A172 (cell line): ENCODE results near the gene DUSP22. TPM values are rescaled to one million over a fixed set of nuclear protein-coding genes. Genes with fewer than 3 reads are reported as not detected.
A peak's percentile ranks its signal among the peaks of the same experiment; 100 is the strongest.

Experiments
- DNase-seq: peaks from one replicate; pipeline ENCODE4 v3.0.0-alpha.2; 2015; ENCODE audit warnings: low spot score
- total RNA-seq: library from RNA; depleted of rRNA; stranded (reverse); fragments of >200 nt; shearing (Covaris generic); gene quantifications from 2 replicates; pipeline ENCODE4 v1.2.3, GENCODE V29; 2014

The DUSP22 gene
- total RNA-seq, 1 experiment from 2014 or later, result 19.5 TPM

DNA sequence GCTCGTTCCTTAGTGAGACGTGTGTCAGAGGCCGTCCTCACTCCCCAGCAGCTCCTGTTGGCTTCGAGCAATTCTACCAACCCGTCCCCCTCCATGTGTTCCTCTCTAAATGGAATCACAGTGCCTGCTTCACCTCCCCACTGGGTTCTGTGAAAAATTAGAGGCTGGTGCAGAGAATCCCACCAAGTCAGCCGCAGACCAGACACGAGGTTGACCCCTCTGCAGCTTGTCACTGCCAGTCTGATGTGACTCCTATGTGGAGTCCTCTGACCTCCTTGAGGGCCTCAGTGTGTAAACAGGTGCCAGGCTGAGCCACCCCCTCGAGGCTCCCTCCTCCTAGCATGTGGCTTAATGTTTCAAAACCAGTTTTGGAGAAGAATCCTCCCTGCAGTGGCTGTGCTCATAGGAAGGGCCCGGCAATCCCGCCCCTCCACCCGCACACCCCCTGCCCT lies 86.7 kb downstream of the DUSP22 start:
- DNase-seq, result no peak

DNA sequence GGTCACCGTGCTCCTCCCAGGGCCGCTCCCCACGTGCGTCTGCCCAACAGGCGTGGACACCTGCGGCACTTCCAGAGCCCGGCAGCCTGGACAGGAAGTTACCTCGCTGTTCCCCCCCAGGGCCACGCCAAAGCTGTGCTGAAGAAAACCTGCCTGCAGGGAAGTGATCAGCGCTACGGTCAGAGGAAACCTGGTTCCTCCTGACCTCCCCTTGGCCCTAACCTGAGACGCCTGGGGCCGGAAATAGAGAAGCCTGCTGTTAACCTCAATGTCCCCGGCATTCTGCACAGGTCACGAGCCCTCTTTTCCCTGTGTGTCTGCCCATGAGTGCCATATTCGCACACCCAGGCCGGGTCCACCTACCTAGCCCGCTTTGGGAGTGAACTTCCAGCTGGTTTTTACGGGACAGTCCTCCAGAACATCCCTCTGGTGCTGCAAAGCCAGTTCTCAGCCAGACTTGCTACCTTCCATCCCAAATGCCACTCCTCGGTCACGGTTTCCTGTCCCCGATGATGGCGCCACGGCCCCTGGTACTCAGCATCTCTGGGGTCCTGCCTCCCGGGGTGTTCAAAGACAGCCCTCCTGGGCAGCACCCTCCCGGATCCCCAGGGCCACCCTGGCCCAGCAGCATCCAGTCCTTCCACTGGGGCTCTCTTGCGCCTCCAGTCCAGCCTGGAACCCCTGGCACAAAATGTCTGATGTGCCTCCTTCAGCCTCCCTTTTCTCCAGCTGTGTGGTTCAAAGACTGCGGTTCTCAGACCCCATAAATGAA lies 87.3 kb downstream of the DUSP22 start:
- DNase-seq, result no peak

DNA sequence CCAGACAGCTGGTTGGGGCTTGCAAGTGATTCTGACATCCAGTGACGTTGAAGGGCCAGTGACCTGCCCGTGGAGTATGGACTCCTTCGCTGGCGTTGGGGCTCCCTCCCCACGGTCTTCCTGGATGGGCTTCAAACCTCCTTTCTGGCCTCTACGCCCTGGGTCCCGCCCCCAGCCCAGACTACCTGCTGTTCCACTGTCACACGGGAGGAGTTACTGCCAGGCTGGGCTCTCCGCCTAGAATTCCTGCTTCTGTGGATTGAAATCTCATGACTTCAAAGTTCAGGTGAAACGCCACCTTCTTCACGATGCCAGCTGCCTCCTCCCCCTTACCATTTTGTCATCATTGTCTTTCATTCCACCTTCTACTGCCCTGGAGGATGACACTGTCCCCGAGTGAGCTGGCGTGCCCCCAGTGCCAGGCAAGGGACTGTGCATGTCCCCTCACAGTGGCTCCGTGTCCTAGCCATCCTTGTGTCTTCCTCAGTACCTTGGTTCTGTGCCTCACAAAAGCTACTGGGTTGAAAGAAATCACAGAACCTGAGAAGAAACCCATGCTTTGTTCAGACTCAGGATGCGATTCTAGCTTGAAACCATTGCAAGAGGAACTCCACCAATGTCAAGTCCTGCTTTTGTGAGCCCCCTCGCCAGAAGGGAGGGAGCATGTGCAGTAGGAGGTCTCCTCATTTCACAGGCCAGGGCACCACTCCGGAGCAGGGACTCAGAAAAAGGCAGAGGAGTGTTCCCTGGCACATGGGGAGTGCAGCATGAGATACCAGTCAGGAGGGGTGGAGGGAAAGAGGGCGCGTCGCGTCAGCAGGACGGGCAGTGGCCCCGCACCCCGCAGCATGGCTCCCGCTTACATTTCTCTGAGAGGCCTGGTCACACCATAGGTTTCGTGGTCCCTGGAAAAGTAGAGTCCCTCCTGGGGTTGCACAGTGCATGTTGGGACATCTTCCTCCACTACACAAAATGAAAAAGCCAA lies 88.2 kb downstream of the DUSP22 start:
- DNase-seq, result no peak

DNA sequence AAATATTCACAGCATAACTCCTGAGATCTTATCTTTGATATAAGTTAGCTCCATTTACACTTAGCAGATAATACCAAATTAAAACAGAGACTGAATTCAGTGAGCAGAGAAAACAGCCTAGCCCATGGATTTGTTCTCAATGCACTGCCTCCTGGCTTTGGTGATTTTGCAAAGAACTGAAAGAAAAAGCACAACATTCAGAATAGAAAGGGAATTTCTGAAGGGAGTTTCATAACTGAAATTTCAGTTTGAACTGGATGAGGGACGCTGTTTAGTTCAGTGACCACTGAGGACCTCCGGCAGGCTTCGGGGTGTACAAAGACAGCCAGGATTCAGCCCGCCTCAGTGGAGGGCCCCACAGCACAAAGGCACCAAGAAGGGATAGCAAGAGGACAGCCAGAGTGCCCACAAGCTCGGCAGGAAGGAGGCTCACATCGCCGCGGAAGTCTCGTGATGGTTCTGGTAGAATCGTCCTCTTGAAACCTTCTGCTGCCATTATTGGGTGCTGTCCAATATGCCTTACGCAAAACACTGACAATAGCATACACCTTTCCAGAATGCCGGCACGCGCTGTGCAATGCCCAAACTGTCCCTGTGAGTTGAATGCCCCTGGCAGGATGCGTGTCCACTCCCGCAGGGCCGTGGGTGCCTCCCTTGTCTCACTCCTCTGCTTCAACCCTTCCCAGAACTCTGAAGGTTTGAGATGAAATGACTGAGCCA lies 89.6 kb downstream of the DUSP22 start:
- no peak for DNase-seq

DNA sequence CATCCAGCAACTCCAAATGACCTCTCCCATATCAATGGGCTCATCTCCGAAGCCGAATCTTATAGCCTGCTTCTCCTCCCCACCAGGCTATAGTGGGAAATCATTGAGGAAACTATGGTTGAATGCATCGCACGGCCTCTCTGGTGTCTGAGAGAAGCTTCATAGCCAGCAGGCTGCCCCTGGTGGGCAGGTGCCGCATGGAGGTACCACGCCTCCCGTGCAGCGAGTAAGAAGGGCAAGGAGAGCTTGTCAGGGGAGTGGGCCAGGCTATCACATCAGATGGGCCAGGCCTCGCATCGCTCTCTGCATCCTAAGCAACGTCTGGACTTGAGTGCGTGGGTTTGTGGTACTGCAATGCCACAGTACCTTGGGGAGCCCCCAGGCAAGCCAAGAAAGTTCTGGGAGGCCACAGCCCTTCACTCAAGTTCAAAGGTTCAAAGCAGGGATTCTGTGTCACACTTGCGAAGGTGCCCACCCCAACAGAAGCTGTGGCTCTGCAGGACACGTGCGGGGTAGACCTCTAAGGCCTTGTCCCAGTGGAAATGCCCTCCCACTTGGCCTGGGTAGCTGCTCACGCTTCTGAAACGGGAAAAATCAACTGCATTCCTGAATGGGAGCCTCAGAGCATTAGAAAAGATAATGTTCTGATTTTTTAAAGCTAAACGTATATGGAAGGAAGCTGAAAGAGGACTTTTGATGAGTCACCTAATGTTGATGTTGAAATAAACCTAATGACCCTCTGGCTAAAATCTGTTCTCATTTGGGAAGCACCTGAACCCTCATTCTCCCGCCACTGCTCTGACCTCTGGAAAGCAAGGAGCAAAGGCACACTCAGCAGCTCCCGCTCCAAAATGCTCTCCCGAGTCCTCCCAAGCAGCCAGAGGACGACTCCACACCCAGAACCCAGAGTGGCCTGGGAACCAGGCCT lies 90.9 kb downstream of the DUSP22 start:
- DNase-seq, result no peak

DNA sequence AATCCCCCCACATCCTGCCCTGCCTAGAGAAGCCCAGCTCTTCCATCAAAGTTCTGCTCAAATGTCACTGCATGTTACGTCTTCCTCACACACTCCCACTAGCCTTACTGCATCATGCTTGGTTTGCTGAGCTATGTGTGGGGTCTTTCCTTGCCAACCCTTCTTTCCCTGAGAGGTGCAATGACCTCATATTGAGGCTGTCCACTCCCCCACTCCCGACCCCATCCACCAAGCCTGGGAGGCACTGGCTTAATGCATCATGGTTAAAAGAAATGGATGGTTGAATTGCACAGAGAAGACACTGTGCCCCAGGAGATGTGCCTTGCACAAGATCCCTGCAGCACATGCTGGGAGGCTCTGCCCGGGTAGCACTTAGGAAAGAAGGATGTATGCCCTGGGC lies 91.6 kb downstream of the DUSP22 start:
- DNase-seq, result no peak

DNA sequence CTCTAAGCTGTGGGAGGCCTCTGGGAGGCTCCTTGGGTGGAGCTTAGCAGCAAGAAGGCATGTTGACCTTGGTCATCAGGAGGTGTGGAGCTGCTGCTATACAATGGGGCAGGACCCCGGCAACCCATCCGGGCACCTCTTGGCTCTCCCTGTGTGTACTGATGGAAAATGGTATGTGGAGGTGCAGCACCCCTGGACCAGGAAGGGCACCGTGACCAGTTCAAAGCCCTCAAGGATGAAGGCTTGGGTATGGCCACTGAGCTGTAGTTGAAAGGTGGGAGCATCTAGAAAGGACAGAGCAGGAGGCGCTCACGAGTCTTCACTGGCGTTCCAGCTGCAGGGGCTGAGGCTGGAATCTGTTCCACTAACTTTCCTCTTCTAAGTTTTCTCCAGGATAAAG lies 92.6 kb downstream of the DUSP22 start:
- DNase-seq, result no peak

DNA sequence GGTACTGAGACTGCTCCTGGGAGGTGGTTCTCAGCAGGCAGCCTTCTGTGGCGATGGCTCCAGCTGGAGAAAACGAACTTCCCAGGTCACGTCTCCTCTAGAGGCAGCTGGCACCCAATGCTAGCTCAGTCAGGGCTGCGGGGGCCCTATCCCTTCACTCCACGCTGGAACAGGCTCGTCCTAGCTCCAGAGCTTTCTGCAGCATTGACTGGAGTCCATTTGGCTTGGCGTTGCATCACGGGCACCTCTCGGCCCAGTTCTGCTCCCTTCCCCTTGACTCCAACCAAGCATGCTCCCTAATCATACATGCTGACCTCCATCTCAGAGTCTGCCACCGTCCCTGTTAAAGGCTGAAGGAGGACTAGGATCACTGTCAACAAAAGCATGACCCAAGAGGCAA lies 93.3 kb downstream of the DUSP22 start:
- no peak for DNase-seq

DNA sequence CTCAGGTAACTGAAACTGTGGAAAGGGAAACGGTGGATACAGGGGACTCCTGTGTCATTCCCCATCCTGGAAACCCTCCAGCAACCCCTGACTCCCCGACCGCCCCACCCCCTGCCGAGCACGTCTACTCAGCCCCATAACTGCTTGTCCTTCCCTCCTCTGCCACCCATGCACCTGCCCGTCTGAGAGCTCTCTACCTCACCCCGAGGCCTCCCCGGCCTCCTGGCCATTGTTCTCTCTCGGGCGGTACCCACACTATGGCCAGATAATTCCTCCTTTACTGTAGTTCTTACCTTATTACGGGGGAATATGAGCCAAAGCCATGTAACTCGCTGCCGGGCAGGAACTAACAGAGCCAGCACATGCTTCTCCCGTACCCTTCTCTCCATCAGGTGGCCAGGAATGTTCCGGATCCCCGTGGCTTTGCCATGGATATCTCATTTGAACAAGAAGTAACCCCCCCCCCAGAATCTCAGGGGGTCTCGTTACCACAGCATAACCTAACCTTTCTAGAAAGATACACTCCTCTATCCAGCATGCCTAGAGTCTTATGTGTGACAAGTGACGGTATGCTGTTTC lies 94.5 kb downstream of the DUSP22 start:
- no peak for DNase-seq

DNA sequence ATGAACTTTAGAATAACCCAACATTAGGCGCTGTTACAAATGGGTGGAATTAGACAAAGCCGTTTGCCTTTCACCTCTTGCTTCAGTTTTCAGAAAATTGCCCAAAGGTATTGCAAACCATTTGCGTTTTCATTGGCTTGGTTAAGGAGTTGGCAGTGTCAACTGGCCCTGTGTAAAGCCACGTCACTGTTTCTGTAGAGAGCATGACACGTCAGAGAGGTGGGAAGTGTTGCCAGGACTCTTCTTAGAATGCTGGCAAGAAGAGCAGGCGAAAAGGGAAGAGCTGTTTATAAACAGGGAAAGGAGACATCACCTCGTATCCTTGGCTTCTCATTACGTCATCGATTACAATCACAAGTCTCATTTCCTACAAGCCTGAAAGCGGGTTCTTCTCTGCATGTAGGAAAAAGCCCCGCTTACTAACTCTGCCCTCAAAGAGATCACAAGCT lies 95.0 kb downstream of the DUSP22 start:
- no peak for DNase-seq

DNA sequence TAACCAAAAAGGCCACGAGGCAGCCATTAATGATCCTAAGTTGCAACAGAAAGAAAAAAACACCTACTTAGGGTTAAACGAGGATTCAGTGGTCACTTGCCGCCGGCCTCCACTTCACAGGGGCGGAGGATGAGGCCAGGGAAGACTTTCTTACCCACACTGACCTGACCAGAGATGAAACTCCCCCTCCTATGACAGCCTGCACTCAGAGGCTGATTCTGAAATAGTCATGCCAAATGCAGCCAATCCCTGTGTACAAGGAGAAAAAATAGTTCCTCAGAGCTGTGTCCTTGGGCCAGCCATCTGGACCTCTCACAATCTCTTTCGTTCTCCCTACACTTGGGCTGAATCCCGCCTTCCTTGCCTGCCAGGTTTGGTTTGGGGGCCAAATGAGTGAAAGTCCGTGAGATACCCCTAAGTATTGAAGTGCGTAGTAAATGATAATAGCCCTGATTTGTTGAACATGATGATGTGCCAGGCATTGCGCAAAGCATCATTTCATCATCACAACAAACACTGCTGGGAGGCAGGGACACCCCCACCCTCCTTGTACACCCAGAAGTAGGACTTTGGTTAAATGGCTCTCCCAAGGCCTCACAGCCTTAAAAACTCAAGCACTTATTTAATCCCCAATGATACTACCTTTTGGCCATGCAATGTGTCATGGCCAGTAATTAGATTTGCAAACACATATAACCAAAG lies 96.1 kb downstream of the DUSP22 start:
- no peak for DNase-seq

DNA sequence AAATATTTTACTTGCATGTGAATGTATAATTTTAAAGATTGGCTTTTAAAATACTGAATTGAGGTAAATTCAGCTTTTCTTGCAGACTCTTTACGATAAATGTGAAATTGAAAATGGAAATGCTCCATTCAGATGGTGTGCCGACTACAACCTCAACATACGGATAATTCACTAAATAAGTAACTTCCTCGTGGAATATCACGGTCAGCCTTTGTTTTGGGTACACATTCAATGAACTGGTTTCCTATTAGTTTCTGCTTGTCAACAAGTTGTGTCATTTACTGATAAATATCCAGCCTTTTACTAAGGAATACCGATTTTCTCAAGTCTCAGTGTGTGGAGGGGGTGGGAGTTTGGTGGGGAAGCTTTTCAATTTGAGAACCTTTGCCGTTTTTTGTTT lies 96.9 kb downstream of the DUSP22 start:
- no peak for DNase-seq

DNA sequence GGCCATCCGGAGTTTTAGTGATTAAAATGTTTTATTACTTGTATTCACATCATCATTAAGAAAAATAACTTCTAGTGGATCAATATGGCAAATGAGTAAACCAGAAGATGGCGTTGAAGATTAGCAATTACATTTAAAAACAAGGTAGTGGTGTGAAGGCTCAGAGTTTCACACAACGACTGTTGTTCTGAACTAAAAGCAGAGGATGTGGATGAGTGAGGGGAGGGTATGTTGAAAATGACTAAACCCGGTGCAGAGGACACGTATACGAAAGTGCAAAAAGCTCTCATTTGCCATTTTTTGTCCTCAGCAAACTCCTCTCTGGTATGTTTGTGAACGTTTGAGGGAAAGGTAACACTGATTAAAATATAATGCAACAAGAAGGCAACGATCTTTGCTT lies 97.3 kb downstream of the DUSP22 start:
- DNase-seq, result no peak

DNA sequence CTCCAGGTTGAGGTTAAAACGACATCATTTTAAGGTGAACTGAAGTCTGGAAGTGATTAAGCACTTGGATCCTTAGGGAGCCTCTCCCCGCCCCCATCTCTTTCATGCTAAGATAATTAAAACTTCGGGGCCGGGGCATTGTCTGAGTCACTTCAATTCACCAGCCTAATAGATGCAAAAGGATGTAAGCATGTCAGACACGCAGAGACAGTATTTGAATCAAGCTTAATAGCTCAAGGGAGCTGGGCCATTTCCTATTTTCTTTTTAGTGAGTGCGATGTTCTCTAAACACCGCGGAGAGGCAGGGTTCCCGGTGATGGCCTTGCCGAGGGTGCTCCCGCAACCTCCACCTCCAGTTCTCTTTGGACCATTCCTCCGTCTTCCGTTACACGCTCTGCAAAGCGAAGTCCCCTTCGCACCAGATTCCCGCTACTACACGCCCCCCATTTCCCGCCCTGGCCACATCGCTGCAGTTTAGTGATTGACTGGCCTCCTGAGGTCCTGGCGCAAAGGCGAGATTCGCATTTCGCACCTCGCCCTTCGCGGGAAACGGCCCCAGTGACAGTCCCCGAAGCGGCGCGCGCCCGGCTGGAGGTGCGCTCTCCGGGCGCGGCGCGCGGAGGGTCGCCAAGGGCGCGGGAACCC lies 98.7 kb downstream of the DUSP22 start:
- peak; percentile 49 for DNase-seq

DNA sequence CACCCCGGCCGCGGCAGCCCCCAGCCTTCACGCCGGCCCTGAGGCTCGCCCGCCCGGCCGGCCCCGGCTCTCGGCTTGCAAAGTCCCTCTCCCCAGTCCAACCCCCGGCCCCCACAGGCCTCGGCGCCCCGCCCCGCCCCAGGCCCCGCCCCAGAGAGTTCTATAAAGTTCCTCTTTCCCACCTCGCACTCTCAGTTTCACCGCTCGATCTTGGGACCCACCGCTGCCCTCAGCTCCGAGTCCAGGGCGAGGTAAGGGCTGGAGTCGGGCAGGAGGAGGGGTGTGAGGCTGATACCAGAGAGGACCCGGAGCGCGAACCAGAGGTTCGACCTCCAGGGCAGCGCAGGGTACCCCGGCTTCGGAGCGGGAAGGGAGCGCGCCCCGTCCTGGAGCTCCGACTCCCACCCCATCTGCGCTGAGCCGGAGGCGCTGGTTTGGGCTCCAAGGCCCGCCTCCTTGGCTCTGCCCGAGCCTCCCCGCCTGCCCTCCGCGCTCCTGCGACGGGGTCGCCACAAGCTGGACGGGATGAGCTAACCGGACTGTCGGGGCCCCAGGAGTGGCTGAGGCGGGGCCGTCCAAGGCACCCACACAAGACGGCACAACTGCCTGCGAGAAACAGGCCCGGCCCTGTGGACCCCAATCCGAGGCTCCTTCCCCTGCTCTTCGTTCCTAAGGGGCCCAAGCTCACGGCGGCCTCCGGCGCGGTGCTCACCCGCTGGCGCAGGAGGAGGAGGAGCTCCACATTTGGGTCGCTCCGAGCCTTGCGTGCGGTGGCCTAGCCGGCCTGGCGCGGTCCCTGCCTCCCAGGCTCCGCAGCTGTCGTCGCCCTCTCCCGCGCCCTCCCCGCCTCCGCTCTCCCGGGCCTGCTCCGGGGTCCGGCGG lies 99.5 kb downstream of the DUSP22 start, which contains the start of gene IRF4:
Gene IRF4, plus strand, starts transcription at position 194 of the 882 bp plus-strand sequence. CDS start 1,401 bp downstream, outside the sequence.
- DNase-seq, result no peak

DNA sequence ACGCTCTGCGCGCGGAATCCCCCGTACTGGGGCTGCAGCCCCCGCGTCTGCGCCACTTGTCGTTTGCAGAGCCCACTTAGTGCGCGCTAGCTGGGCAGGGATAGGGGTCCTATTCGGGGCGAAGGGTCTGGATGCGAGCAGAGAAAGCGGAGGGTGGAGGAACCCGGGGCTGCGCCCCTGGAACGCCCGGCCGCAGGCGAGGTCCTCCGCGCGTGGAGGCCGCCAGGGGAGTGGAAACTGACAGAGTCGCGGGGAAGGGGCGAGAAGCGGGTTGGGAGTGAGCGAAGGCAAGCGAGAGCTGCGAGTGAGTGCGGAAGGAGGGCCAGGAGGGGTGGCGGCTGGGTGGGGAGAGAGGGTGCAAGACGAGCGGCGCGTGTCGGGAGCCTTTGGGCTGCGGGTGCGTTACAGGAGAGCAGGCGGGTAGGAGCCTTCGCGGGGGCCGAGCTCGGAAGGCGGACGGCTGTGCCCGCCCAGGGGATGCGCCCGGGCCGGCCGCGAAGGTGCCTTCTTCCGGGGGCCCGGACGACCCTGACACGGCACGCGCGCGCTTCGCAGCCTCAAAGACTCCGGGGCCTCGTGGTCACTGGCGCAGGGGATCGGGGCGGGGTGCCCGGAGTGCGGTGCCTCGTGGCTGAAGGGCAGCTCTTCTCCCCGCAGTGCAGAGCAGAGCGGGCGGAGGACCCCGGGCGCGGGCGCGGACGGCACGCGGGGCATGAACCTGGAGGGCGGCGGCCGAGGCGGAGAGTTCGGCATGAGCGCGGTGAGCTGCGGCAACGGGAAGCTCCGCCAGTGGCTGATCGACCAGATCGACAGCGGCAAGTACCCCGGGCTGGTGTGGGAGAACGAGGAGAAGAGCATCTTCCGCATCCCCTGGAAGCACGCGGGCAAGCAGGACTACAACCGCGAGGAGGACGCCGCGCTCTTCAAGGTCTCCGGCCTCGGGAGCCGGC lies 100.4 kb downstream of the DUSP22 start:
- no peak for DNase-seq
